MM.1S (cell line): ENCODE results near the gene ENPP4.

Source experiments
- CTCF ChIP-seq: fragments of 300-600 bp; sonication (generic); IDR thresholded peaks from 2 replicates; pipeline ENCODE4 v1.5.1; 2016; ENCODE audit warnings: antibody characterized with exemption, low read length, mixed read lengths
- EZH2 ChIP-seq: fragments of 300-600 bp; sonication (generic); optimal IDR thresholded peaks from 2 replicates; pipeline ENCODE3; 2017; ENCODE audit warnings: low read depth, mild to moderate bottlenecking, antibody characterized with exemption, low read length, mixed read lengths
- EZH2phosphoT487 ChIP-seq: fragments of 300-600 bp; sonication (generic); IDR thresholded peaks from 2 replicates; pipeline ENCODE4 v1.6.1; 2018; ENCODE audit warnings: antibody characterized with exemption, low read length

GRCh38 chr6:46160102-46160501, 30.3 kb downstream of the ENPP4 start:
- TF ChIP-seq CTCF (no peak), EZH2 (no peak), EZH2phosphoT487 (no peak)
